Activated CD4-positive, alpha-beta memory T cell treated with anti-CD3 and anti-CD28 coated beads, Interleukin-2, amount 10 ng/mL, durations not matched to agents 7 days and 5 days (primary cell): ENCODE data around the gene MFN2. TPM values are rescaled to one million over a fixed set of nuclear protein-coding genes. Genes with fewer than 3 reads are reported as not detected.
A peak's percentile ranks its signal among the peaks of the same experiment; 100 is the strongest.

ENCODE experiments used
- CTCF ChIA-PET: fragments of 350-600 bp; sonication (Branson Sonifier 250); formaldehyde crosslinking; loops from one replicate; lab custom pipeline; 2021; ENCODE audit warnings: antibody characterized with exemption, inconsistent platforms; lab: Charles Lee
- POLR2A ChIA-PET: fragments of 350-600 bp; sonication (Branson Sonifier 250); formaldehyde crosslinking; loops from one replicate; lab custom pipeline; 2021; ENCODE audit warnings: antibody characterized with exemption; lab: Charles Lee
- DNase-seq: peaks from one replicate; pipeline ENCODE4 v3.0.0-alpha.2; 2020
- H3K27ac Mint-ChIP-seq: one replicate; pipeline ENCODE4 v1.8.0; 2021; ENCODE audit warnings: mild to moderate bottlenecking, mixed read lengths
- H3K27me3 Mint-ChIP-seq: one replicate; pipeline ENCODE4 v1.8.0; 2021; ENCODE audit warnings: mixed read lengths
- H3K36me3 Mint-ChIP-seq: one replicate; pipeline ENCODE4 v1.8.0; 2021; ENCODE audit warnings: low read depth, mixed read lengths
- H3K4me1 Mint-ChIP-seq: one replicate; pipeline ENCODE4 v1.8.0; 2021; ENCODE audit warnings: mixed read lengths
- H3K4me3 Mint-ChIP-seq: one replicate; pipeline ENCODE4 v1.8.0; 2021; ENCODE audit warnings: mild to moderate bottlenecking, mixed read lengths
- H3K9me3 Mint-ChIP-seq: one replicate; pipeline ENCODE4 v1.8.0; 2021; ENCODE audit warnings: mixed read lengths
- total RNA-seq, 2 experiments: library from RNA; stranded (reverse); gene quantifications; one replicate each; pipeline ENCODE4 v1.2.3, GENCODE V29; 2021

The MFN2 gene
- total RNA-seq, 2 experiments from 2014 or later = 51.4 to 52.1 TPM

DNA sequence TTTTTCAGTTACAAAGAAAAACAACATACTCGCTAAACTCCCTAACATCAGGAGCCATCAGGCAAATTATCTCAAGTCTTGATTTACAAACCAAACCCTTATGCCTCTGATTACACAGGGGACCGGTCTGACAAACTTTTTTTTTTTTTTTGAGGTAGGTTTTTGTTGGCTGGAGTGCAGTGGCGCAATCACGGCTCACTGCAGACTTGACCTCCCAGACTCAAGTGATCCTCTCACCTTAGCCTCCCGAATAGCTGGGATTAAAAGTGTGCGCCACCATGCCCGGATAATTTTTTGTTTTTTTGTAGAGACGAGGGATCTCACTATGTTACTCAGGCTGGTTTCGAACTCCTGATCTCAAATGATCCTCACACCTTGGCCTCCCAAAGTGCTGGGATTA is 35.3 kb downstream of the MFN2 start:
- Mint-ChIP-seq H3K9me3 (no peaks in the 10 kb centered on the region), H3K4me1 (peaks cover 67% of the 10 kb centered on the region), H3K4me3 (no peak overlapping the region), H3K27me3 (no peaks in the 10 kb centered on the region), H3K27ac (peak overlapping the region; percentile 95), H3K36me3 (peaks cover 50% of the 10 kb centered on the region)
- DNase-seq = no peak
- ChIA-PET POLR2A (interaction anchor here (0.9 to 6.9 kb wide), 2 partner anchors 41 to 106 kb away, joined by 3 to 124 read pairs; no protein-coding TSS in a partner anchor), CTCF (no interaction called here)

DNA sequence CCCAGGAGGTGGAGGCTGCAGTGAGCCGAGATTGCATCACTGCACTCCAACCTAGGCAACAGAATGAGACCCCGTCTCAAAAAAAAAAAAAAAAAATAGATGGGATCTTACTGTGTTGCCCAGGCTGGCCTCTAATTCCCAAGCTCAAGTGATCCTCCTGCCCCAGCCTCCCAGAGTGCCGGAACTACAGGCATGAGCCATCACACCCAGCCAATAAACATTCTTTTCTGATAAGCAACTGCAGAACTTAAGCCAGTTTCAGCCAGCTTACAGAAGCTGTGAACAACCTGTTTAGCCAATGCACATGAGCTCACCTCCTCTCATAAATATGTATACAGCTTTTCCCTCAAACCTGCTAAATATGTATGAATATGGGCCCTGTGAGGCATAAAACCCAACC is 35.9 kb downstream of the MFN2 start:
- no peaks in the 10 kb centered on the region for H3K9me3 Mint-ChIP-seq
- H3K27me3 Mint-ChIP-seq = no peaks in the 10 kb centered on the region
- no peak for DNase-seq
- CTCF ChIA-PET = interaction anchor here (0.7 kb wide), 1 partner anchor 107 kb away, joined by 3 read pairs; no protein-coding TSS in a partner anchor
- H3K4me1 Mint-ChIP-seq = peaks cover 68% of the 10 kb centered on the region
- POLR2A ChIA-PET = interaction anchor here (0.5 to 6.9 kb wide), 3 partner anchors 10 to 107 kb away, joined by 3 to 124 read pairs (median 3); no protein-coding TSS in a partner anchor
- H3K36me3 Mint-ChIP-seq = peaks cover 44% of the 10 kb centered on the region
- peak overlapping the region; percentile 73 for H3K27ac Mint-ChIP-seq
- H3K4me3 Mint-ChIP-seq = no peak overlapping the region

DNA sequence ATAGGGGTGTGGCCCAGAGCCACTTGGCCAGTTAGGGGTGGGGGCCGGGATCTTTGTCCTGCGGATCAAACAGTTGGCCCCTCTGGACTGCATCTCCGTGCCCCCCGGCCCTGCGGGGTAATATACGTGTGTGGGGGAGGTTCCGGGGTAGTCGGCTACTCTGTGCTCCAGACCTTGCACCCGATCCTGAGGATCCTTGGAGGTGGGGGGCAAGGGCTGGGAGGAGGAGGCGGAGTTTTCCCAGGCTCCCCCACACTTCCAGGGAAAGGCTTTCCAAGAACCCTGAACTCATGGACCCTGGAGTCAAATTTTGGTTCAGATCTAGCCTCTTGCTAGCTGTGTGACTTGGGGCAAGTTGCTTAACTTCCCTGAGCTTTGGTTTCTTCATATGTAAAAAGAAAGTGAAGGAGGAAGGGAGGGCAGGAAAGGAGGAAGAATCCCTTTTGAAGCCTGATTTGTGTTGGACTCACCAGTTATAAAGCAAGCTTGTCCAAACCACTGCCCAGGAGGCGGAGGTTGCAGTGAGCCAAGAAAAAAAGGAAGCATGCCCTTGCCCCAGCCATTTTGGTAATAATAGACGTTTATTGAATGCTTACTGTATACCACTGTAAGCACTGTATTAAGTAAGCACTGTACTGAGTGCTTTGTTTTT is 39.7 kb downstream of the MFN2 start:
- peak overlapping the region; percentile 82 for H3K27ac Mint-ChIP-seq
- peak overlapping the region; percentile 78 for H3K4me3 Mint-ChIP-seq
- no peak for DNase-seq
- peaks cover 46% of the 10 kb centered on the region for H3K36me3 Mint-ChIP-seq
- peaks cover 49% of the 10 kb centered on the region for H3K4me1 Mint-ChIP-seq
- H3K9me3 Mint-ChIP-seq = no peaks in the 10 kb centered on the region
- CTCF ChIA-PET = interaction anchor here (0.7 to 2.7 kb wide), 12 partner anchors 11 to 158 kb away, joined by 3 to 17 read pairs (median 6); no protein-coding TSS in a partner anchor
- H3K27me3 Mint-ChIP-seq = no peaks in the 10 kb centered on the region
- POLR2A ChIA-PET = interaction anchor here (0.7 to 6.9 kb wide), 15 partner anchors 11 to 111 kb away, joined by 3 to 124 read pairs (median 7); partner anchors contain the start of genes MFN2 and TNFRSF8

DNA sequence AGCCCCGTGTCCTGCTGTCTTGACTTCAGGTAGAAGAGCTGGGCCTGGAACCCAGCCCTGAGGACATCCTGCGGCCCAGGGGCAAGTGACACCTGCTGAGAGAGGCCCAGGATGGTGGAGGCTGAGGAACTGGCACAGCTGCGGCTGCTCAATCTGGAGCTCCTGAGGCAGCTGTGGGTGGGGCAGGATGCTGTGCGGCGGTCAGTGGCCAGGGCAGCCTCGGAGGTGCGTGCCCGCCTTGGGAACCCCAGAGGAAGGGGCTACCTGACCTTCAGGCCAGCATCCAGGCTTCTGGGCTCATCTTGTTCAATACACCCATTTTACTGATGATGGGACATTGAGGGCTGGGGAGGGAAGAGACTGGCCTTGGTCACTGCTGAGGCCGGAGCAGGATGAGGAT is 41.4 kb downstream of the MFN2 start:
- POLR2A ChIA-PET = interaction anchor here (1.3 to 6.9 kb wide), 2 partner anchors 66 to 112 kb away, joined by 3 to 124 read pairs; no protein-coding TSS in a partner anchor
- peak overlapping the region; percentile 27 for H3K4me3 Mint-ChIP-seq
- peaks cover 42% of the 10 kb centered on the region for H3K4me1 Mint-ChIP-seq
- CTCF ChIA-PET = interaction anchor here (0.5 kb wide), 1 partner anchor 9 kb away, joined by 3 read pairs; no protein-coding TSS in a partner anchor
- no peaks in the 10 kb centered on the region for H3K9me3 Mint-ChIP-seq
- peaks cover 53% of the 10 kb centered on the region for H3K36me3 Mint-ChIP-seq
- no peak for DNase-seq
- H3K27ac Mint-ChIP-seq = peak overlapping the region; percentile 53
- H3K27me3 Mint-ChIP-seq = no peaks in the 10 kb centered on the region

DNA sequence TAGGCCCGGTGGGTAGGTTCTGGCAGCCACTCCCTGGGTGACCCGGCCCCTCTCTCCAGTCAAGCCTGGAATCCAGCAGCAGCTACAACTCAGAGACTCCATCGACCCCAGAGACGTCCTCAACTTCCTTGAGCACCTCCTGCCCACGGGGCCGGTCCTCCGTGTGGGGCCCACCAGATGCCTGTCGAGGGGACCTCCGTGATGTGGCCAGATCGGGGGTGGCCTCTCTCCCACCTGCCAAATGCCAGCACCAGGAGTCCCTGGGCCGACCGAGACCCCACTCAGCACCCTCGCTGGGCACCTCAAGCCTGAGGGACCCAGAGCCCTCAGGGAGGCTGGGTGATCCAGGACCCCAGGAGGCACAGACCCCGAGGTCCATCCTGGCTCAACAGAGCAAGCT is 41.8 kb downstream of the MFN2 start:
- peaks cover 58% of the 10 kb centered on the region for H3K36me3 Mint-ChIP-seq
- POLR2A ChIA-PET = interaction anchor here (1.3 to 6.9 kb wide), 3 partner anchors 9 to 113 kb away, joined by 3 to 124 read pairs (median 3); no protein-coding TSS in a partner anchor
- no peaks in the 10 kb centered on the region for H3K27me3 Mint-ChIP-seq
- peak overlapping the region; percentile 53 for H3K27ac Mint-ChIP-seq
- no peaks in the 10 kb centered on the region for H3K9me3 Mint-ChIP-seq
- H3K4me1 Mint-ChIP-seq = peaks cover 43% of the 10 kb centered on the region
- peak overlapping the region; percentile 27 for H3K4me3 Mint-ChIP-seq
- DNase-seq = no peak
- CTCF ChIA-PET = interaction anchor here (0.5 kb wide), 1 partner anchor 8 kb away, joined by 3 read pairs; no protein-coding TSS in a partner anchor

DNA sequence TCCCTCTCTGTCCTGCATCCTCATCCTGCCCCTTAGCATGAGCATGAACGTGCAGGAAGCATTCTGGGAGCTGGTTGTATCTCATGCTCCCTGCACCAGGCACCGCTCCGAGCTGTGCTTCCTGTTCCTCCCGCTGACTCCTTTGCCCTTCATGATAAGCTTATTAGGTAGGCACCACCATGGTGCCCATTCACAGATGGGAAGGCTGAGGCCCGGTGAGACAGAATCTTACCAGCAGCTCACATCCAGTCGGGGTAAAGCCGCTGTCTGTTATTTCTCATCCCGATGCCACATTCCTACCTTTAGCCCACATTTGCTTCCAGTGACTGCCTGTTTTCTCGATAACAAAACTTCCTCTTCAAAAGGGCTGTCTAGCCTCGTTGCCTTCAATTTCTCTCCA is 46.3 kb downstream of the MFN2 start:
- CTCF ChIA-PET = no interaction called here
- peaks cover 24% of the 10 kb centered on the region for H3K4me1 Mint-ChIP-seq
- no peaks in the 10 kb centered on the region for H3K27me3 Mint-ChIP-seq
- peaks cover 74% of the 10 kb centered on the region for H3K36me3 Mint-ChIP-seq
- POLR2A ChIA-PET = interaction anchor here (0.6 to 6.2 kb wide), 4 partner anchors 8 to 118 kb away, joined by 3 to 36 read pairs (median 12); partner anchors contain the start of gene MIIP
- DNase-seq = no peak
- H3K4me3 Mint-ChIP-seq = no peak overlapping the region
- peak overlapping the region; percentile 42 for H3K27ac Mint-ChIP-seq
- no peaks in the 10 kb centered on the region for H3K9me3 Mint-ChIP-seq

DNA sequence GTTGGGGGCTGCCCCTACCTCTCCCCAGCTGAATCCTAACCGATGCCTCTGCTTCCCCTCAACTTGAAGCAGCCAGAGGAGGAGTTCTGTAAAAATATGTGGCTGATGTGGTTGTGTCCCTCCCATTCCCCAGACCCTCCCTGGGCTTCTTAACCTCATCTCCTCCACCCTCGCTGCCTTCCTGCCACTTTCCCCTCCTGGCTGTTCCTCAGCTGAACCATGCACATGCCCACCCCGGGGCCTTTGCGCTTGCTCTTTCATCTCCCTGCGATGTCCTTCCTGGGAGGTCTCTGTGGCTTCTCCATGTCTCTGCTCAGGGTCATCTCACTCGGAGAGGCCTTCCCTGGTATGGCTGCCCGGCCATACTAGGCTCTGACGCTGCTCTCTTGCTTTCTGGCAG is 48.0 kb downstream of the MFN2 start:
- DNase-seq = no peak
- H3K9me3 Mint-ChIP-seq = no peaks in the 10 kb centered on the region
- peaks cover 69% of the 10 kb centered on the region for H3K36me3 Mint-ChIP-seq
- H3K27ac Mint-ChIP-seq = no peak overlapping the region
- ChIA-PET POLR2A (interaction anchor here (1.5 to 6.2 kb wide), 3 partner anchors 9 to 119 kb away, joined by 4 to 36 read pairs (median 19); partner anchors contain the start of gene MIIP), CTCF (no interaction called here)
- H3K4me1 Mint-ChIP-seq = peaks cover 13% of the 10 kb centered on the region
- no peak overlapping the region for H3K4me3 Mint-ChIP-seq
- H3K27me3 Mint-ChIP-seq = no peaks in the 10 kb centered on the region

DNA sequence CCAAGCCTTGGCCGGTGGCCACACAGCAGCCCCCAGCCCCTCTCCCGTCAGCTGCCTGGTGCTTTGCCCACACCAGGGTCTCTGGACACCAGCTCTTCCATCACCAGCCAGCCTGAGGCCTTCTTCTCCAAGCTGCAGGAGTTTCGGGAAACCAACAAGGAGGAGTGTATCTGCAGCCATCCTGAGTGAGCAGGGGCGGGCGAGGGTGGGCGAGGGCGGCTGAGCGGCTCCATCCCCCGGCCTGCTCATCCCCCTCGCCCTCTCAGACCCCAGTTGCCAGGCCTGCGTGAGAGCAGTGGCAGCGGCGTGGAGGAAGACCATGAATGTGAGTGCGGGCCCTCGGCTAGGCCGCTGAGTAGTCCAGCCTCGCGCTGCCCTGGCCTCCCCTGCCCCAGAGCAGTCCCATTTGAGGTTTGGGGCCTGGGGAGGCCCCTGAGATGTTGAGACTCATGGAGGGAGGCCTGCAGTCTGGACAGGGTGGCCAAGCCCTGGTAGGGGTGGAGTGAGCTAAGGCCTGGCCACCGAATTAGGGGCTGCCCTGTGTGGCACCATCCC is 48.8 kb downstream of the MFN2 start:
- H3K36me3 Mint-ChIP-seq = peaks cover 65% of the 10 kb centered on the region
- peaks cover 13% of the 10 kb centered on the region for H3K4me1 Mint-ChIP-seq
- no peak overlapping the region for H3K27ac Mint-ChIP-seq
- H3K4me3 Mint-ChIP-seq = no peak overlapping the region
- no peak for DNase-seq
- H3K27me3 Mint-ChIP-seq = no peaks in the 10 kb centered on the region
- ChIA-PET CTCF (no interaction called here), POLR2A (interaction anchor here (4.6 to 6.2 kb wide), 3 partner anchors 9 to 120 kb away, joined by 19 to 79 read pairs (median 36); no protein-coding TSS in a partner anchor)
- H3K9me3 Mint-ChIP-seq = no peaks in the 10 kb centered on the region

DNA sequence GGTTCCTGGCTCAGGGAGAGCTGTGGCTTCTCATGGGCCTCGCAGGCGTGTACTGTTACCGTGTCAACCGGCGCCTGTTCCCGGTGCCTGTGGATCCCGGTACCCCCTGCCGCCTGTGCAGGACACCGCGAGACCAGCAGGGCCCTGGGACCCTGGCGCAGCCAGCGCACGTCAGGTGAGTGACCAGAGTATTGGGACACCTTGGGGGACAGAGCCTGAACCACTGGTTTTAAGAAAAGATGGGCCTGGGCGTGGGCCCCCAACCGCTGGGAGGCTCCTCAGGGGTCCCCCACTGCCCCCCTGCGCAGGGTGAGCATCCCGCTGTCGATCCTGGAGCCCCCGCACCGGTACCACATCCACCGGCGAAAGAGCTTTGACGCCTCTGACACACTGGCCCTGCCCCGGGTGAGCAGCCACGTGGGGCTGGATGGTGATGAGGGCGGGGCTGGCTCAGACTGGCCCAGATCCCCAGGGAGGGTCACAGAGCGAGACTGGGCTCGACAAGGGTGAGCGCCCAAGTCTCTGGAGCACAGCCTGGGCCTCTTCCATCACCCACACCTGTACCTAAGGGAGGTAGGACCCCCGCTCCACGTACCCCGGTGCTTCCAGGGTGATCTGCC is 49.6 kb downstream of the MFN2 start:
- H3K4me3 Mint-ChIP-seq = no peak overlapping the region
- peaks cover 10% of the 10 kb centered on the region for H3K4me1 Mint-ChIP-seq
- H3K27me3 Mint-ChIP-seq = no peaks in the 10 kb centered on the region
- H3K27ac Mint-ChIP-seq = no peak overlapping the region
- DNase-seq = no peak
- peaks cover 57% of the 10 kb centered on the region for H3K36me3 Mint-ChIP-seq
- ChIA-PET POLR2A (interaction anchor here (2.8 to 4.8 kb wide), 3 partner anchors 8 to 121 kb away, joined by 10 to 79 read pairs (median 19); partner anchors contain the start of gene MIIP), CTCF (interaction anchor here (0.7 to 1.6 kb wide), 3 partner anchors 8 to 10 kb away, joined by 3 to 17 read pairs (median 4); partner anchors contain the start of gene MIIP)
- H3K9me3 Mint-ChIP-seq = no peaks in the 10 kb centered on the region

DNA sequence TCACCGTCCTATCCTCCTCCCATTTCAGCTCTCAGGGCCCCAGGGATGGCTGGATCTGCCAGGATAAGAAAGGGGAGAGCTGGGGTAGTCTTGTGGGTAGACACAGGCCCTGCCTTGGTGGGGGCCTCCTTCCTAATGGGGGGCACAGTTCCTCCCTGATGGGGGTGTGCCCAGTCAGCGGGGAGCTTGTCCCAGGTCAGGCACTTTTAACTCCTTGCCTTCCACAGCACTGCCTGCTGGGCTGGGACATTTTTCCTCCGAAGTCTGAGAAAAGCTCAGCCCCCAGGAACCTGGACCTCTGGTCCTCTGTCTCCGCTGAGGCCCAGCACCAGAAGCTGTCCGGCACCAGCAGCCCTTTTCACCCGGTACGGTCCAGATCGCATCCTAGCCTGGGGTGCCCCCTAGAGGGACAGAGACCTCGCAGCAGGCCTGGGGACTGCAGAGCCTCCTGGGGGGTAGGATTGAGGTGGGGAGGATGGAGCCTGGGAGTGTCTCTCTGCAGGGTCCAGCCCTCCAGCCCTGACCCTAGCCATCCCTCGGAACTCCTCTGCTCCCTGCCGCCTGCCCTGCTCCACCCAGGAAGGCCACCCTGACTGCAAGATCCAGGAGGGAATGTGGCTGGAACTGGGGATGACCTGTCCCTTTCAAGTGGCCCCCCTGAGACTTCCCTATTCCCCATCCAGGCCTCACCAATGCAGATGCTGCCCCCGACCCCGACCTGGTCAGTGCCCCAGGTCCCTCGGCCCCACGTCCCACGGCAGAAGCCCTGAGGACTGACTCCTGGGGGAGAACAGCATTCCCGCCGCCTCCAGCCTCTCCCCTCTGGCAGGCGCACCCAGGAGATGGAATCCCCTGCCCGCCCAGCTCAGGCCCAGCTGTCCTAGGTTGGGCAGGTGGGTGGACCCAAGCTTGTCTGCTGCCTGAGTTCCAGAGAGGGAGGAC is 51.1 kb downstream of the MFN2 start:
- H3K36me3 Mint-ChIP-seq = peaks cover 52% of the 10 kb centered on the region
- ChIA-PET CTCF (interaction anchor here (0.6 to 2.1 kb wide), 9 partner anchors 8 to 147 kb away, joined by 3 to 17 read pairs (median 3); partner anchors contain the start of genes MIIP and PLOD1), POLR2A (interaction anchor here (1.0 to 4.6 kb wide), 3 partner anchors 12 to 122 kb away, joined by 3 to 79 read pairs (median 10); partner anchors contain the start of gene MIIP)

DNA sequence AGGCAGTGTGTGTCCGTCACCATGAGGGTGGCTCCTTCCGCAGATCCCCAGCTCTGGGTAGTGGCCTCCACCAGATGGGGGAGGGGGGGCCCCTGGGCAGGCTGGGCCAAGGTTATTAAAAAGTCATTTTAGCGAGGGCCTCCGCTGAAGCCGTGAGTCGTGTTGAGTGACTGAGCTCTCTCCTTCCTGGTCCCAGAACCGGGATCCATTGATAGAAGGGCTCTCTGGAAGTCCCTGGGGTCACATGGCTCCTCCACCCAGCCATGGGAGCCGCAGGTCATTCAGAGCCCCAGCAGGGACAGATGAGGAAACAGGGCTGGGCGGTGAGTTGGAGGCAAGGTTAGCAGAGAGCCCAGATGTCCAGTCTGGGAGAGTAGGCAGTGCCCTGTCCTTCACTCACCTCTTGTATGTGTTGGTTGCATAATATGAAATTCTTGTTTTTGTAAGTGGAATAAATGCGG is 51.9 kb downstream of the MFN2 start:
- Mint-ChIP-seq H3K27me3 (no peaks in the 10 kb centered on the region), H3K4me3 (no peak overlapping the region), H3K4me1 (peaks cover 4% of the 10 kb centered on the region), H3K27ac (no peak overlapping the region), H3K36me3 (peaks cover 44% of the 10 kb centered on the region), H3K9me3 (no peaks in the 10 kb centered on the region)
- no peak for DNase-seq
- CTCF ChIA-PET = interaction anchor here (1.0 to 2.1 kb wide), 3 partner anchors 13 to 123 kb away, joined by 3 to 17 read pairs (median 3); partner anchors contain the start of gene MIIP
- POLR2A ChIA-PET = interaction anchor here (1.4 to 4.6 kb wide), 4 partner anchors 8 to 123 kb away, joined by 3 to 79 read pairs (median 8); partner anchors contain the start of genes MIIP and TNFRSF8

More for the DNA sequence above, 51.1 kb downstream of the MFN2 start:
- Mint-ChIP-seq H3K27ac (no peak overlapping the region), H3K4me1 (peaks cover 9% of the 10 kb centered on the region), H3K4me3 (no peak overlapping the region), H3K9me3 (no peaks in the 10 kb centered on the region), H3K27me3 (no peaks in the 10 kb centered on the region)
- peak; percentile 60 for DNase-seq
